LNCaP clone FGC (cell line): Measurements from ENCODE around the gene CD55.

Experiments used
- DNase-seq: peaks from one replicate; pipeline ENCODE4 v3.0.0-alpha.2; 2011; ENCODE audit warnings: low read depth
- H3K4me3 ChIP-seq: 2 replicates; pipeline ENCODE4 v1.5.1; 2011; ENCODE audit warnings: mild to moderate bottlenecking, low read depth, low read length, control low read depth
- CTCF ChIP-seq: IDR thresholded peaks from 2 replicates; pipeline ENCODE4 v1.5.1; 2012; ENCODE audit warnings: mild to moderate bottlenecking; ENCODE audit not compliant: control insufficient read depth, insufficient read depth; ENCODE audit errors: extremely low read depth

Gene CD55

GRCh38 chr1:207329469-207329868, 8.0 kb downstream of the CD55 start:
- no peak for TF ChIP-seq CTCF
- no peak for DNase-seq
- no peak overlapping the region for H3K4me3 ChIP-seq

GRCh38 chr1:207330011-207330710, 8.7 kb downstream of the CD55 start:
- no peak for TF ChIP-seq CTCF
- no peak for DNase-seq
- H3K4me3 ChIP-seq, result no peak overlapping the region

- TF ChIP-seq CTCF, result no peak
These were observed 10.2 kb downstream of the CD55 start for GRCh38 chr1:207331354-207332313.

GRCh38 chr1:207333009-207333600, 11.6 kb downstream of the CD55 start:
- no peak for TF ChIP-seq CTCF
- no peak overlapping the region for H3K4me3 ChIP-seq
- no peak for DNase-seq

More at GRCh38 chr1:207331354-207332313, 10.2 kb downstream of the CD55 start:
- no peak overlapping the region for H3K4me3 ChIP-seq
- DNase-seq, result no peak

GRCh38 chr1:207333620-207334019, 12.1 kb downstream of the CD55 start:
- no peak for DNase-seq
- TF ChIP-seq CTCF, result no peak
- H3K4me3 ChIP-seq, result no peak overlapping the region

GRCh38 chr1:207334337-207334736, 12.9 kb downstream of the CD55 start:
- no peak for DNase-seq
- H3K4me3 ChIP-seq, result no peak overlapping the region
- no peak for TF ChIP-seq CTCF
